T-helper 2 cell treated with Interferon-gamma antibody and Interleukin-4, amounts not matched to agents 5 μg/mL and 100 μg/mL, for 36 hours (primary cell): Measurements from ENCODE around the gene SMIM3.
"Not testable (repeated sequence)": the region's sequence is repeated elsewhere in the genome, so short reads cannot be mapped to it uniquely, and the experiment has no call there.

ENCODE experiments used
- DNase-seq: peaks from one replicate; pipeline ENCODE4 v3.0.0; 2021; ENCODE audit warnings: low spot score
- H3K27ac Mint-ChIP-seq: one replicate; pipeline ENCODE4 v1.8.0; 2021; ENCODE audit warnings: mild to moderate bottlenecking, mixed read lengths
- H3K27me3 Mint-ChIP-seq: one replicate; pipeline ENCODE4 v1.8.0; 2021; ENCODE audit warnings: low read depth, mixed read lengths
- H3K36me3 Mint-ChIP-seq: one replicate; pipeline ENCODE4 v1.8.0; 2021; ENCODE audit warnings: low read depth, mixed read lengths
- H3K4me1 Mint-ChIP-seq: one replicate; pipeline ENCODE4 v1.8.0; 2021; ENCODE audit warnings: low read depth, mixed read lengths
- H3K4me3 Mint-ChIP-seq: one replicate; pipeline ENCODE4 v1.8.0; 2022; ENCODE audit warnings: mild to moderate bottlenecking, moderate library complexity, mixed read lengths
- H3K9me3 Mint-ChIP-seq: one replicate; pipeline ENCODE4 v1.8.0; 2021; ENCODE audit warnings: mixed read lengths

Gene SMIM3

GRCh38 chr5:150846308-150846653 is 67.7 kb downstream of the SMIM3 start, which contains the start of gene IRGM:
Gene IRGM (plus strand): TSS chr5:150846521. CDS start chr5:150848124, 1,603 bp downstream.
- not testable (repeated sequence) for DNase-seq, H3K27me3 Mint-ChIP-seq, H3K36me3 Mint-ChIP-seq
- peak within 1 kb of the TSS; percentile 85 for H3K4me3 Mint-ChIP-seq
- peak within 1 kb of the TSS; percentile 88 for H3K27ac Mint-ChIP-seq
- peaks cover 21% of the 10 kb centered on the region for H3K4me1 Mint-ChIP-seq
- H3K9me3 Mint-ChIP-seq, result peaks cover 10% of the 10 kb centered on the region
